B cell (primary cell): ENCODE measurements around the gene RBPJ. TPM values are rescaled to one million over a fixed set of nuclear protein-coding genes. Genes with fewer than 3 reads are reported as not detected.
"Not testable (repeated sequence)": the region's sequence is repeated elsewhere in the genome, so short reads cannot be mapped to it uniquely, and the experiment has no call there.

ENCODE experiments used
- ATAC-seq: fragments of 200-7000 bp; cut with Tn5 transposase; one replicate; pipeline ENCODE4 v1.10.0; 2021; ENCODE audit warnings: low read depth, mild to moderate bottlenecking, moderate number of reproducible peaks, moderate library complexity
- CTCF ChIA-PET: fragments of 350-600 bp; sonication (Branson Sonifier 250); formaldehyde crosslinking; loops from one replicate; lab custom pipeline; 2021; ENCODE audit warnings: antibody characterized with exemption, inconsistent platforms; lab: Charles Lee
- POLR2A ChIA-PET: fragments of 350-600 bp; sonication (Branson Sonifier 250); formaldehyde crosslinking; loops from one replicate; lab custom pipeline; 2021; ENCODE audit warnings: antibody characterized with exemption; lab: Charles Lee
- DNase-seq: peaks from one replicate; pipeline ENCODE4 v3.0.0; 2013
- H2AFZ ChIP-seq: 2 replicates; pipeline ENCODE4 v1.6.1; 2012; ENCODE audit warnings: mild to moderate bottlenecking, low read depth, low read length; ENCODE audit not compliant: insufficient read depth, poor library complexity, severe bottlenecking
- H3K27ac ChIP-seq, 2 donors: 1 replicate in 1 of 2; 2 replicates in 1 of 2; pipeline ENCODE4 v1.5.1; 2012 to 2013; ENCODE audit warnings: low read length in 2 of 2, mild to moderate bottlenecking in 2 of 2, moderate library complexity in 1 of 2
- H3K27me3 ChIP-seq, 4 experiments: fragments of 200-600 bp in 1 of 4; sonication (generic) in 1 of 4; replicated peaks in 1 of 4; 1 replicate in 2 of 4; 2 replicates in 2 of 4; pipeline versions ENCODE4 v1.6.1 to v1.7.0; 2013 to 2016; ENCODE audit warnings: low read length in 3 of 4, mild to moderate bottlenecking in 2 of 4, mixed read lengths in 1 of 4, moderate library complexity in 1 of 4; ENCODE audit not compliant: insufficient read depth in 4 of 4, control insufficient read depth in 3 of 4; ENCODE audit errors: control extremely low read depth in 1 of 4
- H3K36me3 ChIP-seq, 2 experiments: replicated peaks in 1 of 2; 1 replicate in 1 of 2; 2 replicates in 1 of 2; pipeline versions ENCODE4 v1.6.1 to v1.7.1; 2013; ENCODE audit warnings: low read length in 1 of 2; ENCODE audit not compliant: insufficient read depth in 2 of 2, control insufficient read depth in 1 of 2; ENCODE audit errors: control extremely low read depth in 1 of 2, extremely low read depth in 1 of 2
- H3K4me1 ChIP-seq, 2 donors: fragments of 200-600 bp in 1 of 2; sonication (generic) in 1 of 2; 1 replicate in 1 of 2; 2 replicates in 1 of 2; pipeline versions ENCODE4 v1.5.1 to v1.6.1; 2013 to 2017; ENCODE audit warnings: low read length in 2 of 2; ENCODE audit not compliant: control insufficient read depth in 2 of 2, insufficient read depth in 2 of 2
- H3K4me2 ChIP-seq: replicated peaks from 2 replicates; pipeline ENCODE3; 2012; ENCODE audit warnings: mild to moderate bottlenecking, low read depth, low read length; ENCODE audit not compliant: poor library complexity, severe bottlenecking
- H3K4me3 ChIP-seq, 5 experiments: fragments of 200-600 bp in 1 of 5; sonication (generic) in 1 of 5; 1 replicate in 3 of 5; 2 replicates in 2 of 5; pipeline versions ENCODE4 v1.5.1 to v1.7.0; 2011 to 2016; ENCODE audit warnings: low read length in 4 of 5, mild to moderate bottlenecking in 4 of 5, low read depth in 2 of 5, control low read depth in 1 of 5, moderate library complexity in 1 of 5; ENCODE audit not compliant: insufficient read depth in 1 of 5; ENCODE audit errors: control extremely low read depth in 1 of 5, extremely low read depth in 1 of 5
- H3K79me2 ChIP-seq: fragments of 200-600 bp; sonication (generic); one replicate; pipeline ENCODE4 v1.6.0; 2016; ENCODE audit warnings: low read length; ENCODE audit not compliant: control insufficient read depth, insufficient read depth
- H3K9ac ChIP-seq: fragments of 200-600 bp; sonication (generic); 2 replicates; pipeline ENCODE4 v1.6.1; 2017; ENCODE audit warnings: mild to moderate bottlenecking, low read length, moderate library complexity
- H3K9me3 ChIP-seq, 3 donors: one replicate each; pipeline versions ENCODE4 v1.6.1 to v1.7.1; 2013; ENCODE audit warnings: low read length in 2 of 3; ENCODE audit not compliant: control insufficient read depth in 2 of 3, insufficient read depth in 1 of 3; ENCODE audit errors: control extremely low read depth in 1 of 3
- H4K20me1 ChIP-seq: 2 replicates; pipeline ENCODE4 v1.6.0; 2012; ENCODE audit warnings: mild to moderate bottlenecking, low read length; ENCODE audit not compliant: insufficient read depth, control insufficient read depth, poor library complexity, severe bottlenecking
- H3K27ac Mint-ChIP-seq: one replicate; pipeline ENCODE4 v1.8.0; 2021; ENCODE audit warnings: mixed read lengths
- H3K27me3 Mint-ChIP-seq: one replicate; pipeline ENCODE4 v1.8.0; 2021; ENCODE audit warnings: mixed read lengths
- H3K4me1 Mint-ChIP-seq: one replicate; pipeline ENCODE4 v1.8.0; 2021; ENCODE audit warnings: mixed read lengths
- H3K4me3 Mint-ChIP-seq: one replicate; pipeline ENCODE4 v1.8.0; 2021; ENCODE audit warnings: mixed read lengths
- H3K9me3 Mint-ChIP-seq: one replicate; pipeline ENCODE4 v1.8.0; 2022; ENCODE audit warnings: mixed read lengths; ENCODE audit not compliant: insufficient read depth
- EZH2 ChIP-seq: IDR thresholded peaks from 2 replicates; pipeline ENCODE4 v1.6.1; 2012; ENCODE audit warnings: borderline replicate concordance, low read depth, mild to moderate bottlenecking, moderate library complexity, low read length; ENCODE audit not compliant: insufficient read depth, poor library complexity, severe bottlenecking
- WGBS: methylation state at CpG from one replicate; pipeline ENCODE4 v1.1.5; 2013; ENCODE audit warnings: missing lambda C conversion rate; ENCODE audit not compliant: insufficient coverage; 5-methylcytosine and 5-hydroxymethylcytosine counted together
- intact Hi-C: fragments of 100-400 bp; cut with micrococcal nuclease; formaldehyde crosslinking; loops from one replicate; pipeline ENCODE4 v1.10.0; 2022
- polyA plus RNA-seq: library from polyadenylated mRNA; depleted of rRNA; stranded (reverse); fragments of >200 nt; gene quantifications from 2 replicates; pipeline ENCODE4 v1.2.3, GENCODE V29; 2012
- total RNA-seq, 2 donors: library from RNA; stranded (reverse); fragments of 120-200 nt in 1 of 2; gene quantifications; 1 replicate in 1 of 2; 2 replicates in 1 of 2; pipeline versions ENCODE4 v1.2.3 to v1.2.4, GENCODE V29; 2013 to 2022
- TF ChIP-seq, protein P1 (sequence below): fragments of 200-600 bp; IDR thresholded peaks from one replicate; pipeline ENCODE4 v1.8.0; 2022; ENCODE audit warnings: antibody characterized with exemption, mild to moderate bottlenecking

Gene RBPJ
- total and polyA plus RNA-seq, 2 donors (not counting 1 experiment from before 2014, with no cell fraction given): 10.6 to 50.1 TPM

DNA sequence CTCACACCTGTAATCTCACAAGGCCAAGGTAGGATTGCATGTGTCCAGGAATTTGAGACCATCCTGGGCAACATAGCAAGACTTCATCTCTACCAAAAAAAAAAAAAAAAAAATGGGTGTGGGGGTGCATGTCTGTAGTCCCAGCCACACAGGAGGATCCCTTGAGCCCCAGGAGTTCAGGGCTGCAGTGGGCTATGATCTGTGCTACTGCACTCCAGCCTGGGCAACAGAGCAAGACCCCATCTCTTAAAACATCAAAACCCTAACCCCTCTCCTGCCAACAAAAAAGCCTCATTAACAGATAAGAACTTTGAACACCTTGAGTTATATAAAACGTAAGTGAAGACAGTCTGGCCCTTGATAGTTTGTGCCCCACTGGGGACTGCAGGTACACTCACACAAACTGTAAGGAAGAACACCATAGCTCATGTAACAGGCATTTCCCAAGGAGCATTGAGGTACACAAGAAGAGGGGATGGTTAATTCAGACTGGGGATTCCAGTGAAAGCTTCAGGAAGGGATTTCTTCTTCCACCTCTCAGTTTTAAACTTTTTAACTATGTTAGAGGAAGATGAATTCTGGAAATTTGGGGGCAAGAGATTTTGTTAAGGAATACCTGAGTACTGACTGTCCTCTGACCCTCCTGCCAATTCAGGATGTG lies 34.7 kb downstream of the RBPJ start:
- ChIA-PET CTCF (interaction anchor here (0.9 kb wide), 1 partner anchor 25 kb away, joined by 3 read pairs; no protein-coding TSS in a partner anchor), POLR2A (interaction anchor here (0.6 kb wide), 2 partner anchors 505 to 599 kb away, joined by 3 to 5 read pairs; partner anchors contain the start of gene STIM2)
- H3K27ac Mint-ChIP-seq: no peak overlapping the region
- peaks cover 60% of the 10 kb centered on the region for H4K20me1 ChIP-seq
- H3K9me3 Mint-ChIP-seq: no peaks in the 10 kb centered on the region
- no peaks in the 10 kb centered on the region for H3K36me3 ChIP-seq
- 100% methylated on average over 1 of the region's 1 CpG for WGBS
- no peak overlapping the region for H3K9ac ChIP-seq
- H3K27me3 Mint-ChIP-seq: no peaks in the 10 kb centered on the region
- no peaks in the 10 kb centered on the region for H3K27me3 ChIP-seq
- DNase-seq (no peak), ATAC-seq (no peak)
- TF ChIP-seq, protein P1, sequence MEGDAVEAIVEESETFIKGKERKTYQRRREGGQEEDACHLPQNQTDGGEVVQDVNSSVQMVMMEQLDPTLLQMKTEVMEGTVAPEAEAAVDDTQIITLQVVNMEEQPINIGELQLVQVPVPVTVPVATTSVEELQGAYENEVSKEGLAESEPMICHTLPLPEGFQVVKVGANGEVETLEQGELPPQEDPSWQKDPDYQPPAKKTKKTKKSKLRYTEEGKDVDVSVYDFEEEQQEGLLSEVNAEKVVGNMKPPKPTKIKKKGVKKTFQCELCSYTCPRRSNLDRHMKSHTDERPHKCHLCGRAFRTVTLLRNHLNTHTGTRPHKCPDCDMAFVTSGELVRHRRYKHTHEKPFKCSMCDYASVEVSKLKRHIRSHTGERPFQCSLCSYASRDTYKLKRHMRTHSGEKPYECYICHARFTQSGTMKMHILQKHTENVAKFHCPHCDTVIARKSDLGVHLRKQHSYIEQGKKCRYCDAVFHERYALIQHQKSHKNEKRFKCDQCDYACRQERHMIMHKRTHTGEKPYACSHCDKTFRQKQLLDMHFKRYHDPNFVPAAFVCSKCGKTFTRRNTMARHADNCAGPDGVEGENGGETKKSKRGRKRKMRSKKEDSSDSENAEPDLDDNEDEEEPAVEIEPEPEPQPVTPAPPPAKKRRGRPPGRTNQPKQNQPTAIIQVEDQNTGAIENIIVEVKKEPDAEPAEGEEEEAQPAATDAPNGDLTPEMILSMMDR: no peak
- TF ChIP-seq EZH2: no peak
- intact Hi-C loops: no loop called here
- no peak overlapping the region for H3K4me3 Mint-ChIP-seq
- H3K4me1 ChIP-seq: peaks cover 10% of the 10 kb centered on the region in 2 donors
- H2AFZ ChIP-seq: no peak overlapping the region
- H3K27ac ChIP-seq: no peak overlapping the region
- no peaks in the 10 kb centered on the region for H3K9me3 ChIP-seq
- H3K4me1 Mint-ChIP-seq: peaks cover 14% of the 10 kb centered on the region
- H3K4me3 ChIP-seq: no peak overlapping the region
- no peak overlapping the region for H3K4me2 ChIP-seq
- H3K79me2 ChIP-seq: peaks cover 79% of the 10 kb centered on the region

DNA sequence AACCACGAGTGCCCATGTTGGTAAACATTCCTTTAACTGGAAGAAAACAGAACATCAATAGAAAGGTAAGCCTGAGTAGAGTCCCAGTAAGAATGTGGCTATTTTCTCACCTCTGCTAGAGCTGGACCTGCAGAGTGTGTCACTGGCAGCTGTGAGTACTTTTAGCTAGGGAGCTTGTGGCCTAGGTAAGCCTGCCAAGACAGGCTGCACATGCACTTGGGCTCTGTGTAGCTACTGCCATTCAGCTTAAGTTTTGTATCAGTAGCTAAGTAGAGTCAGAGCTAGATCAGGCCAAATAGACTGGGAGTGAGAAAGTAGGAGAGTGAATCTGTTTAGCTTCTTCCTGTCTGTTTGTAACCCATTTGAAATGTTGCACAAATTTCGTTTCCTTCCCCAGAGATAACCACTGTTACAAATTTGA lies 35.3 kb downstream of the RBPJ start:
- no peak overlapping the region for H3K4me2 ChIP-seq
- H3K9ac ChIP-seq: peak overlapping the region; percentile 3
- no peak overlapping the region for H3K27ac Mint-ChIP-seq
- TF ChIP-seq EZH2: no peak
- TF ChIP-seq, protein P1: no peak
- H3K4me1 Mint-ChIP-seq: peaks cover 16% of the 10 kb centered on the region
- H4K20me1 ChIP-seq: peaks cover 56% of the 10 kb centered on the region
- H3K9me3 Mint-ChIP-seq: no peaks in the 10 kb centered on the region
- H3K79me2 ChIP-seq: peaks cover 80% of the 10 kb centered on the region
- H3K4me3 ChIP-seq: no peak overlapping the region
- ChIA-PET CTCF (interaction anchor here (0.6 to 0.9 kb wide), 2 partner anchors 26 to 55 kb away, joined by 3 read pairs; no protein-coding TSS in a partner anchor), POLR2A (no interaction called here)
- no peaks in the 10 kb centered on the region for H3K9me3 ChIP-seq
- no peak for DNase-seq
- H3K36me3 ChIP-seq: no peaks in the 10 kb centered on the region
- H3K4me1 ChIP-seq: peaks cover 10% of the 10 kb centered on the region in 2 donors
- H3K27me3 ChIP-seq: no peaks in the 10 kb centered on the region
- intact Hi-C loops: no loop called here
- no peaks in the 10 kb centered on the region for H3K27me3 Mint-ChIP-seq
- 0% methylated on average over 1 of the region's 2 CpGs for WGBS
- H3K27ac ChIP-seq: no peak overlapping the region
- H2AFZ ChIP-seq: no peak overlapping the region
- ATAC-seq: no peak
- H3K4me3 Mint-ChIP-seq: no peak overlapping the region

DNA sequence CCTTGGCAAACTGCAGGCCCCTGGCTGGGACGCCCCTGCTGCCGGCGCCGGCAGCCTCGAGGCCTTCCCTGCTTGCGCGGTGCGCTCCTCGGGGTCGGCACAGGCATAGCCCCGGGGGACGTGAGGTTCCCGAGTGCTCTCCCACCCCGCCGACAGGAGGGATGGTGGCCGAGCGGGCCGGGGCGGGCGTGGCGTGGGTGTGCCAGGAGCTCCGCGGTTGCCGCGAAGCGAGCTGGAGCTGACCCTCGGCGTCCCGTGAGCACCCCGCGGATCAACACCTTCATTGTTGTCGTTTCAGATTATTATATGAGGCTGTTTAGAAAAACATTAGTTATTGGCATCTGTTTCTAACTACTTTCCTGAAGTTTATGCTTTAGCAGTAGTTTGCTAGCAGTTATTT lies 38.7 kb downstream of the RBPJ start:
- H3K9me3 ChIP-seq, ATAC-seq, H3K27ac ChIP-seq, intact Hi-C loops, H3K4me2 ChIP-seq, H3K4me1 ChIP-seq, H3K27me3 ChIP-seq, POLR2A ChIA-PET, DNase-seq, CTCF ChIA-PET, H2AFZ ChIP-seq, H3K9me3 Mint-ChIP-seq, H3K9ac ChIP-seq, H3K36me3 ChIP-seq, H3K27ac Mint-ChIP-seq, H3K4me3 ChIP-seq, H3K27me3 Mint-ChIP-seq, H3K4me3 Mint-ChIP-seq: not testable (repeated sequence)
- 95% methylated on average over 30 of the region's 32 CpGs for WGBS
- peaks cover 15% of the 10 kb centered on the region for H3K4me1 Mint-ChIP-seq
- H3K79me2 ChIP-seq: peaks cover 58% of the 10 kb centered on the region
- H4K20me1 ChIP-seq: peaks cover 40% of the 10 kb centered on the region
